H1 (cell line): ENCODE data around the gene CTXN2. TPM values are rescaled to one million over a fixed set of nuclear protein-coding genes. Genes with fewer than 3 reads are reported as not detected.

ENCODE experiments used
- CTCF ChIA-PET: fragments of 300-600 bp; sonication (Branson Sonifier 250); formaldehyde crosslinking; loops from one replicate; lab custom pipeline; 2021; ENCODE audit not compliant: partially characterized antibody; lab: Charles Lee
- POLR2A ChIA-PET: fragments of 300-600 bp; sonication (Branson Sonifier 250); formaldehyde crosslinking; loops from one replicate; lab custom pipeline; 2021; ENCODE audit warnings: inconsistent platforms; ENCODE audit not compliant: partially characterized antibody; lab: Charles Lee
- DNase-seq, 2 experiments: peaks; one replicate each; pipeline versions ENCODE4 v3.0.0 to v3.0.0-alpha.2; 2010 to 2022; ENCODE audit warnings: low spot score in 2 of 2, low read depth in 1 of 2, mixed read lengths in 1 of 2
- FAIRE-seq: peaks from 2 replicates; lab custom pipeline; 2011; peaks lifted over from hg19 to GRCh38; lab: Jason Lieb, UNC
- H2AFZ ChIP-seq: 2 replicates; pipeline ENCODE4 v1.8.1; 2012; ENCODE audit warnings: low read length, inconsistent platforms
- H2AK5ac ChIP-seq: 2 replicates; pipeline ENCODE4 v1.6.1; 2013; ENCODE audit warnings: low read depth, low read length
- H2BK120ac ChIP-seq: replicated peaks from 2 replicates; pipeline ENCODE3; 2013; ENCODE audit warnings: low read depth, low read length, inconsistent platforms
- H2BK12ac ChIP-seq: 2 replicates; pipeline ENCODE4 v1.6.1; 2013; ENCODE audit warnings: low read depth, low read length
- H2BK15ac ChIP-seq: 2 replicates; pipeline ENCODE4 v1.6.1; 2013; ENCODE audit warnings: low read length
- H2BK20ac ChIP-seq: 2 replicates; pipeline ENCODE4 v1.6.1; 2013; ENCODE audit warnings: low read length
- H2BK5ac ChIP-seq: 2 replicates; pipeline ENCODE4 v1.6.1; 2013; ENCODE audit warnings: low read depth, low read length
- H3K14ac ChIP-seq: 2 replicates; pipeline ENCODE4 v1.6.1; 2013; ENCODE audit warnings: inconsistent platforms; ENCODE audit not compliant: insufficient read length
- H3K18ac ChIP-seq: 2 replicates; pipeline ENCODE4 v1.6.1; 2013; ENCODE audit warnings: low read length; ENCODE audit errors: extremely low read depth
- H3K23ac ChIP-seq: 2 replicates; pipeline ENCODE4 v1.6.1; 2013; ENCODE audit warnings: inconsistent platforms; ENCODE audit not compliant: insufficient read length
- H3K23me2 ChIP-seq: 2 replicates; pipeline ENCODE4 v1.6.1; 2013; ENCODE audit warnings: low read depth, low read length
- H3K27ac ChIP-seq: 2 replicates; pipeline ENCODE4 v1.6.1; 2011; ENCODE audit warnings: low read depth, low read length, inconsistent platforms
- H3K27me3 ChIP-seq, 4 experiments: replicated peaks in 1 of 4; 1 replicate in 1 of 4; 2 replicates in 3 of 4; pipeline versions ENCODE4 v1.6.1 to v1.8.1; 2011 to 2013; ENCODE audit warnings: low read length in 3 of 4, mild to moderate bottlenecking in 3 of 4, inconsistent platforms in 2 of 4, mixed read lengths in 2 of 4, moderate library complexity in 1 of 4; ENCODE audit not compliant: control insufficient read depth in 3 of 4, insufficient read depth in 3 of 4; ENCODE audit errors: extremely low read depth in 1 of 4
- H3K36me3 ChIP-seq, 4 experiments: 2 replicates each; pipeline versions ENCODE4 v1.6.1 to v1.8.1; 2011 to 2013; ENCODE audit warnings: mild to moderate bottlenecking in 4 of 4, low read length in 3 of 4, moderate library complexity in 2 of 4, control low read depth in 1 of 4, inconsistent platforms in 1 of 4; ENCODE audit not compliant: insufficient read depth in 4 of 4, control insufficient read depth in 2 of 4
- H3K4ac ChIP-seq: replicated peaks from 2 replicates; pipeline ENCODE3; 2013; ENCODE audit warnings: low read length, low read depth, mixed read lengths, inconsistent platforms; ENCODE audit not compliant: insufficient read length
- H3K4me1 ChIP-seq, 4 experiments: replicated peaks in 1 of 4; 1 replicate in 1 of 4; 2 replicates in 3 of 4; pipeline versions ENCODE4 v1.6.1 to v1.8.1; 2011 to 2013; ENCODE audit warnings: low read length in 3 of 4, inconsistent platforms in 2 of 4, mixed read lengths in 1 of 4; ENCODE audit not compliant: insufficient read depth in 4 of 4, control insufficient read depth in 3 of 4
- H3K4me2 ChIP-seq, 2 experiments: 2 replicates each; pipeline versions ENCODE4 v1.6.1 to v1.8.1; 2011 to 2013; ENCODE audit warnings: low read depth in 2 of 2, low read length in 2 of 2, control low read depth in 1 of 2, inconsistent platforms in 1 of 2, mild to moderate bottlenecking in 1 of 2; ENCODE audit not compliant: insufficient read depth in 1 of 2
- H3K4me3 ChIP-seq, 4 experiments: fragments of 200-600, 300-600 bp in 1 of 4; sonication (generic), shearing (Covaris generic), sonication (Bioruptor Twin) in 1 of 4; 2 replicates each; pipeline versions ENCODE4 v1.5.1 to v1.8.1; 2011 to 2016; ENCODE audit warnings: low read length in 4 of 4, low read depth in 3 of 4, control low read depth in 2 of 4, inconsistent platforms in 2 of 4, mild to moderate bottlenecking in 2 of 4, mixed read lengths in 1 of 4, moderate library complexity in 1 of 4; ENCODE audit not compliant: insufficient read depth in 2 of 4; ENCODE audit errors: extremely low read depth in 1 of 4
- H3K56ac ChIP-seq: replicated peaks from 2 replicates; pipeline ENCODE3; 2013; ENCODE audit warnings: low read depth, mild to moderate bottlenecking, mixed read lengths, low read length, inconsistent platforms; ENCODE audit not compliant: insufficient read length
- H3K79me1 ChIP-seq: 2 replicates; pipeline ENCODE4 v1.6.1; 2013; ENCODE audit warnings: low read depth, low read length, control low read depth
- H3K79me2 ChIP-seq, 2 experiments: 2 replicates each; pipeline versions ENCODE4 v1.6.1 to v1.8.1; 2012 to 2013; ENCODE audit warnings: low read length in 2 of 2, mild to moderate bottlenecking in 2 of 2, inconsistent platforms in 1 of 2; ENCODE audit not compliant: insufficient read depth in 2 of 2, control insufficient read depth in 1 of 2
- H3K9ac ChIP-seq, 4 experiments: replicated peaks in 1 of 4; 1 replicate in 1 of 4; 2 replicates in 3 of 4; pipeline versions ENCODE4 v1.6.1 to v1.8.1; 2011 to 2013; ENCODE audit warnings: low read depth in 3 of 4, low read length in 3 of 4, control low read depth in 2 of 4, mild to moderate bottlenecking in 2 of 4, moderate library complexity in 2 of 4, inconsistent platforms in 1 of 4; ENCODE audit errors: extremely low read depth in 1 of 4
- H3K9me3 ChIP-seq, 2 experiments: 2 replicates each; pipeline versions ENCODE4 v1.6.1 to v1.8.1; 2012 to 2013; ENCODE audit warnings: mild to moderate bottlenecking in 2 of 2, moderate library complexity in 2 of 2, control low read depth in 1 of 2, inconsistent platforms in 1 of 2, low read depth in 1 of 2, low read length in 1 of 2, mixed read lengths in 1 of 2; ENCODE audit not compliant: insufficient read depth in 2 of 2
- H4K20me1 ChIP-seq, 2 experiments: replicated peaks in 1 of 2; 2 replicates each; pipeline versions ENCODE3 to v1.8.1; 2011 to 2013; ENCODE audit warnings: inconsistent platforms in 2 of 2, low read length in 2 of 2, mild to moderate bottlenecking in 1 of 2; ENCODE audit not compliant: insufficient read depth in 2 of 2, control insufficient read depth in 1 of 2
- H4K5ac ChIP-seq: 2 replicates; pipeline ENCODE4 v1.6.1; 2013; ENCODE audit warnings: low read length, low read depth, mixed read lengths, inconsistent platforms; ENCODE audit not compliant: insufficient read length
- H4K8ac ChIP-seq: 2 replicates; pipeline ENCODE4 v1.8.0; 2013; ENCODE audit warnings: mild to moderate bottlenecking, moderate library complexity, low read length, inconsistent platforms; ENCODE audit not compliant: insufficient read depth; ENCODE audit errors: extremely low read depth
- H4K91ac ChIP-seq: replicated peaks from 2 replicates; pipeline ENCODE3; 2013; ENCODE audit warnings: low read length, mixed read lengths, inconsistent platforms; ENCODE audit not compliant: insufficient read length
- BACH1 ChIP-seq: IDR thresholded peaks from 2 replicates; pipeline ENCODE4 v1.6.1; 2012; ENCODE audit warnings: low read length, improper control_type of control experiment
- EGR1 ChIP-seq: IDR thresholded peaks from 2 replicates; pipeline ENCODE4 v1.6.1; 2011; ENCODE audit warnings: low read depth, low read length, borderline replicate concordance
- FOSL1 ChIP-seq: IDR thresholded peaks from 2 replicates; pipeline ENCODE4 v1.6.1; 2011; ENCODE audit warnings: mild to moderate bottlenecking, low read depth, low read length, moderate library complexity; ENCODE audit not compliant: insufficient read depth
- HDAC2 ChIP-seq, 2 experiments: fragments of 300-600 bp in 1 of 2; sonication (generic) in 1 of 2; IDR thresholded peaks; 2 replicates each; pipeline ENCODE4 v1.6.1; 2011 to 2012; ENCODE audit warnings: low read depth in 2 of 2, low read length in 2 of 2, mild to moderate bottlenecking in 2 of 2, moderate library complexity in 2 of 2, borderline replicate concordance in 1 of 2, inconsistent platforms in 1 of 2
- JUND ChIP-seq: IDR thresholded peaks from 2 replicates; pipeline ENCODE4 v1.6.1; 2011; ENCODE audit warnings: mild to moderate bottlenecking, improper control_type of control experiment, low read length
- KDM4A ChIP-seq: IDR thresholded peaks from one replicate; pipeline ENCODE4 v1.7.1; 2012; ENCODE audit warnings: low read depth, mild to moderate bottlenecking, moderate library complexity, low read length, inconsistent platforms; ENCODE audit not compliant: severe bottlenecking
- KDM5A ChIP-seq: fragments of 200-600 bp; IDR thresholded peaks from 2 replicates; pipeline ENCODE4 v1.7.1; 2012; ENCODE audit warnings: mild to moderate bottlenecking, low read length, inconsistent platforms, mixed read lengths
- SAP30 ChIP-seq: fragments of 300-600 bp; sonication (generic); IDR thresholded peaks from 2 replicates; pipeline ENCODE4 v1.7.1; 2012; ENCODE audit warnings: low read length, moderate library complexity, mild to moderate bottlenecking, inconsistent platforms; ENCODE audit not compliant: insufficient read depth, insufficient replicate concordance
- SIX5 ChIP-seq: IDR thresholded peaks from 2 replicates; pipeline ENCODE4 v1.6.1; 2011; ENCODE audit warnings: mild to moderate bottlenecking, low read depth, low read length
- WGBS, 2 experiments: shearing (Covaris generic) in 1 of 2; methylation state at CpG; one replicate each; pipeline versions ENCODE4 v1.1.6 to v1.1.7; 2013 to 2015; ENCODE audit warnings: low lambda C conversion rate in 2 of 2, mixed read lengths in 2 of 2, inconsistent platforms in 1 of 2, low coverage in 1 of 2, missing lambda C conversion rate in 1 of 2; ENCODE audit not compliant: insufficient replicate concordance in 2 of 2, insufficient coverage in 1 of 2, insufficient read length in 1 of 2; ENCODE audit errors: extremely low coverage in 1 of 2, missing lambda C conversion rate in 1 of 2; 5-methylcytosine and 5-hydroxymethylcytosine counted together
- polyA plus RNA-seq, 7 experiments: library from polyadenylated mRNA; depleted of rRNA in 3 of 7; stranded (reverse) in 5 of 7; unstranded in 2 of 7; fragments of >200 nt in 5 of 7; fragments of 200-250 nt in 2 of 7; gene quantifications; 1 replicate in 5 of 7; 2 replicates in 1 of 7; 4 replicates in 1 of 7; pipeline versions ENCODE4 v1.2.1 to v1.2.3, GENCODE V29; 2011 to 2013; ENCODE audit warnings: missing spikeins in 2 of 7, mixed read lengths in 2 of 7
- total RNA-seq: library from RNA; stranded (reverse); fragmentation: NEBNext Ultra II Directional; extraction: Animal tissue kit (Norgen Biotek cat#: 25700); gene quantifications from 2 replicates; pipeline ENCODE4 v1.2.1, GENCODE V29; 2021
- TF ChIP-seq, protein P1 (sequence below): IDR thresholded peaks from 2 replicates; pipeline ENCODE4 v1.6.1; 2012; ENCODE audit warnings: low read length, inconsistent platforms
- TF ChIP-seq, protein P2 (sequence below): IDR thresholded peaks from 2 replicates; pipeline ENCODE4 v1.6.1; 2011; ENCODE audit warnings: low read depth, mild to moderate bottlenecking, low read length; ENCODE audit not compliant: insufficient read depth

Gene CTXN2
- total and polyA plus RNA-seq, 2 of the 8 experiments (the other 6 are each of a cell fraction or from before 2014, with no cell fraction given) = 0.08 TPM; not detected in 1

DNA sequence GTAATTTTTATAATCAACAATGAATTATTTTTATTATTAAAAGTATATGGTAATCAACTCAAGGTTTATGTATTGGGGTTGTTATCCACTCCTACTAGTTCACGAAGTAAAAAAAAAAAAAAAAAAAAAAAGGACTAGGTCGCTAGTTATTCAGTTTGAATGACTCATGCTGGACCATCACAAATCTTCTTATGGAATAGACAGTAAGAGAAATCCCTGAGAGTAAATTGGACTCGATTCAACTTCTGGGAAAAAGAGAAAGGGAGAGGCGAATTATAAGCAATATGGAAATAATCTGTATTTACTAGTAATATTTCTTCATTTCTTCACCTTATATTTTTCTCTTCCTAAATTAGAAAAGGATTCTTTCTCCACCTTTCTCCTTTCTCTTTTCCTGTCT, 15.4 kb upstream of the CTXN2 start:
- H4K5ac ChIP-seq = no peak overlapping the region
- H2BK15ac ChIP-seq = no peak overlapping the region
- H3K56ac ChIP-seq = no peak overlapping the region
- H3K36me3 ChIP-seq = no peaks in the 10 kb centered on the region
- ChIA-PET POLR2A (no interaction called here), CTCF (no interaction called here)
- H2BK12ac ChIP-seq = no peak overlapping the region
- peaks cover 2% of the 10 kb centered on the region; the same call in 1 of the 2 replicates for H3K79me1 ChIP-seq
- H2BK20ac ChIP-seq = no peak overlapping the region
- H3K79me2 ChIP-seq = peaks cover 9 to 66% of the 10 kb centered on the region in 2 experiments; a peak in 3 of 4 replicates
- FAIRE-seq (no peak), DNase-seq (no peak)
- H3K23me2 ChIP-seq = no peaks in the 10 kb centered on the region
- H2BK120ac ChIP-seq = no peak overlapping the region
- no peak overlapping the region for H3K9ac ChIP-seq
- H3K23ac ChIP-seq = no peak overlapping the region
- H3K4me2 ChIP-seq = peak overlapping the region in 1 of 2 experiments; percentile 91; a peak in 2 of 4 replicates
- H3K9me3 ChIP-seq = no peaks in the 10 kb centered on the region
- no peak overlapping the region for H4K91ac ChIP-seq
- no peak overlapping the region for H2AK5ac ChIP-seq
- no peak overlapping the region for H2BK5ac ChIP-seq
- 82% methylated on average over 2 of the region's 4 CpGs; no CpG with 5 or more reads in 1 of the 2 experiments for WGBS, 2 experiments
- H4K8ac ChIP-seq = no peak overlapping the region
- no peaks in the 10 kb centered on the region for H4K20me1 ChIP-seq
- H3K18ac ChIP-seq = no peak overlapping the region
- no peaks in the 10 kb centered on the region for H3K27me3 ChIP-seq
- H2AFZ ChIP-seq = no peak overlapping the region
- peak overlapping the region in 1 of 4 experiments; percentile 84; a peak in 2 of 8 replicates for H3K4me3 ChIP-seq
- no peak overlapping the region for H3K14ac ChIP-seq
- no peak overlapping the region for H3K27ac ChIP-seq
- no peak overlapping the region for H3K4ac ChIP-seq
- H3K4me1 ChIP-seq = peaks cover 0 to 9% (median 1%) of the 10 kb centered on the region in 4 experiments; a peak in 2 of 7 replicates
- no peak for TF ChIP-seq SAP30
- no peak for TF ChIP-seq SIX5
- no peak for TF ChIP-seq KDM5A
- no peak for TF ChIP-seq HDAC2 (IDR thresholded peaks at IDR 0.05; ENCODE audit: borderline replicate concordance in 1 of 2, low read depth in 2 of 2, low read length in 2 of 2)
- TF ChIP-seq, protein P1, sequence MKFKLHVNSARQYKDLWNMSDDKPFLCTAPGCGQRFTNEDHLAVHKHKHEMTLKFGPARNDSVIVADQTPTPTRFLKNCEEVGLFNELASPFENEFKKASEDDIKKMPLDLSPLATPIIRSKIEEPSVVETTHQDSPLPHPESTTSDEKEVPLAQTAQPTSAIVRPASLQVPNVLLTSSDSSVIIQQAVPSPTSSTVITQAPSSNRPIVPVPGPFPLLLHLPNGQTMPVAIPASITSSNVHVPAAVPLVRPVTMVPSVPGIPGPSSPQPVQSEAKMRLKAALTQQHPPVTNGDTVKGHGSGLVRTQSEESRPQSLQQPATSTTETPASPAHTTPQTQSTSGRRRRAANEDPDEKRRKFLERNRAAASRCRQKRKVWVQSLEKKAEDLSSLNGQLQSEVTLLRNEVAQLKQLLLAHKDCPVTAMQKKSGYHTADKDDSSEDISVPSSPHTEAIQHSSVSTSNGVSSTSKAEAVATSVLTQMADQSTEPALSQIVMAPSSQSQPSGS = no peak
- TF ChIP-seq EGR1 = no peak
- TF ChIP-seq KDM4A = no peak
- TF ChIP-seq FOSL1 = no peak
- TF ChIP-seq, protein P2, sequence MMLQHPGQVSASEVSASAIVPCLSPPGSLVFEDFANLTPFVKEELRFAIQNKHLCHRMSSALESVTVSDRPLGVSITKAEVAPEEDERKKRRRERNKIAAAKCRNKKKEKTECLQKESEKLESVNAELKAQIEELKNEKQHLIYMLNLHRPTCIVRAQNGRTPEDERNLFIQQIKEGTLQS = no peak
- no peak for TF ChIP-seq BACH1
- TF ChIP-seq JUND = no peak
